Stimulated activated CD8-positive, alpha-beta memory T cell treated with anti-CD3 and anti-CD28 coated beads, Interleukin-2, amount 100 ng/mL, for 1 hour (primary cell): ENCODE measurements around the gene SLC25A20.
"Not testable (repeated sequence)": the region's sequence is repeated elsewhere in the genome, so short reads cannot be mapped to it uniquely, and the experiment has no call there.

Experiments used
- DNase-seq, 2 donors: peaks; one replicate each; pipeline ENCODE4 v3.0.0-alpha.2; 2020; ENCODE audit warnings: low read depth in 2 of 2

SLC25A20 gene

DNA sequence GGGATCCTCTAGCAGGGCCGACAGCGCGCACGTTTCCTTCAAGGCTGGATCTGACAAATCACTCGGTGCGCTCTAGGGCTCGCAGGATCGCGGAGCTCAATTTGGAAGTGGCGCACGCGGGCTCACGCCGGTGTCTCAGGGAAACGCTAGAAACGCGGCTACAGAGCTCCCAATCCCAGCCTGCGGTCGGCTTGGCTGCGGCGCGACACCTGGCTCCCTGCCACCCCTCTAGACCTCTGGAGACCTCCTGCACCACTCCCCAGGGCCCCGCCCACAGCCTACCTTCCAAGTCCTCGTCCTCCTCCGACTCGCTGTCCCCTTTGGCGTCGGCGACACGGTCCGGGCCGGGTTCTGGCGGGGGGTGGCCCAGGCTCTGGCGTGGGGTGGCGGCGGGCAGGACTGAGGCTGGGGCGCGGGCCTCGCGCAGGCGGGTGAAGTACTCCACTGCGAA, 51.6 kb downstream of the SLC25A20 start:
- DNase-seq = peak; percentile 7 to 26

DNA sequence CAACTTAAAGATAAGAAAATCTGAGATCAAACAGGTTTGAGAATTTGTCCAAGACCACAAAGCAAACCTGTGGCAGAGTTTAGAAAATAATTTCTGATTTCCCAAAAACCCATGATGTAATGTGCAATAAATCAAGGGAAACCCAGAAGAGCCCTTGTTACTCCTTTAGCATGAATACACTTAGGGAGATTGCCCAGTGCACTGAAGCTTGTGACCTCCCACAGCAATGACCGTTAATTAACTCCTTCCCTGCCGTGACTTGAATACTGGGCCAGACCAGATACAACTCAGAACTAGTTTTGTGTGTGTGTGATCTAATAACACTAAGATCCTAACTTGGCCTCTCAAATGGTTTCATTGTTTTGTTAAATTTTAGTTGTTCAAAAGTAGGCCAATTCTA, 53.5 kb downstream of the SLC25A20 start:
- DNase-seq = no peak

DNA sequence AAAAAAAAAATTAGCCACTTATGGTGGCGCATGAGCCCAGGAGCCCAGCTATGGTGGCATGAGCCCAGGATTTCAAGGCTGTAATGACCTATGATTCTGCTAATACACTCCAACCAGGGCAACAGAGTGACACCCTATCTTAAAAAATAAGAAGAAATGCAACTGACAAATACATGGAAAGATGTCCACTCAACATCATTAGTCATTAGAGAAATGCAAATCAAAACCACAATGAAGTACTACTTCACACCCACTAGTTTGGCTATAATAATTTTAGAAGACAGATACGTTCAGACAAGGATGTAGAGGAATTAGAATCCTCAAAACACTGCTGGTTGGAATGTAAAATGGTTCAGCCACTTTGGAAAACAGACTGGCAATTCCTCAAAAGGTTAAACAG, 61.5 kb downstream of the SLC25A20 start:
- no peak for DNase-seq

DNA sequence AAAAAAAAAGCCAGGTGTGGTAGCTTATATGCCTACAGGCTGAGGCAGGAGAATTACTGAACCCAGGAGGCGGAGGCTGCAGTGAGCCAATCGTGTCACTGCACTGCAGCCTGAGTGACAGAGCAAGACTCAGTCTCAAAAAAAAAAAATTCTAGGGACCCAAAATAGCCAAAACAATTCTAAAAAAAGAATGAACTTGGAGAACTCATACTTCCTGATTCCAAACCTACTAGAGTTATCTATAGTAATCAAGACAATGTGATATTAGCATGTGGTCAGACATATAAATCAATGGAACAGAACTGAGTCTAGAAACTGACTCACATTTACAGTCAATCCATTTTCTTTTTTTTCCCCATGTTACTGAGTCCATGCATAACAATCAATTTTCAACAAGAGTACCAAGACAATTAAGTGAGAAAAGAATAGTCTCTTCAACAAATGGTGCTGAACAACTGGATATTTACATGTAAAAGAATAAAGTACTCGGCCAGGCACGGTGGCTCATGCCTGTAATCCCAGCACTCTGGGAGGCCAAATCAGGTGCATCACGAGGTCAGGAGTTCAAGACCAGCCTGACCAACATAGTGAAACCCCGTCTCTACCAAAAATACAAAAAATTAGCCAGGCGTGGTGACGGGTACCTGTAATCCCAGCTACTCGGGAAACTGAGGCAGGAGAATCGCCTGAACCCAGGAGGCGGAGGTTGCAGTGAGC, 62.9 kb downstream of the SLC25A20 start:
- no peak for DNase-seq

DNA sequence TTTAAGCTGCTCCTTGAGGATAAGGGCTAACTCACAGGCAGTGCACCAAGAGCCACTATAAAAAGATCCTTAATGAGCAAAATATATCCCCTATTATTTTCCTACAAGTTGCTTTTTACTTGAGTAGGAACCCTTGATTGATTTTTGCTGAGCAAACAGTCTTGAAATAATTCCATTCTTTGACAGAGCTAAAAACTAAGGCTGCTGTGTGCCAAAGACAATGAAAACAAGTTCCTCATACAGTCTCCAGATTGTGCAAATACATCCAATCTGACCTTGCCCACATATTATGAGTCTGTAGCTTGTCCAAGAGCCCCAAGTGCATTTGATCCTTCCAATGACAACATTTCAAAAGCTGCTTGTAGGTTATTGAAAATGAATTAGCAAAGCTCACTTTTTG, 66.0 kb downstream of the SLC25A20 start:
- no peak for DNase-seq

DNA sequence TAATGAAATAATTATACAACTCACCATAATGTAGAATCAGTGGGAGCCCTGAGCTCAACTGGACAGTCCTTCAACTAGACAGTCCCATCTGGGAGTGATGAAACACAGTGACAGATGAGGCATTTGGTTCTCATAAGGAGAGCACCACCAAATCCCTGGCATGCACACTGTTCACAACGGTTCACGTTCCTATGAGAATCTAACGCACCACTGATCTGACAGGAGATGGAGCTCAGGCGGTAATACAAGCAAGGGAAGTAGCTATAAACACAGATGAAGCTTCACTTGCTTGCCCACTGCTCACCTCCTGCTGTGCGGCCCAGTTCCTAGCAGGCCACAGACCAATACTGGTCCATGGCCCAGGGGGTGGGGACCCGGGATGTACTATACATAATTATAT, 68.0 kb downstream of the SLC25A20 start:
- no peak for DNase-seq

DNA sequence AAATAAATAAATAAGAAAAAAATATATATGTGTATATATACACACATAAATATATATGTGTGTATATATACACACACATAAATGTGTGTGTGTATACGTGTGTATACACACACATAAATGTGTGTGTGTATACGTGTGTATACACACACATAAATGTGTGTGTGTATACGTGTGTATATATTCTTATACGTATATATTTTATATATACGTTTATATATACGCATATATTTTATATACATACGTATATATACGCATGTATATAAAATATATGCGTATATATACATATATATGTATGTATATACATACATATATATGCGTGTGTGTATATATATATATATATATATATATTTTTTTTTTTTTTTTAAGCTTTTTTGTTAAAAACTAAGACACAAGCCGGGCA, 69.2 kb downstream of the SLC25A20 start:
- not testable (repeated sequence) for DNase-seq

DNA sequence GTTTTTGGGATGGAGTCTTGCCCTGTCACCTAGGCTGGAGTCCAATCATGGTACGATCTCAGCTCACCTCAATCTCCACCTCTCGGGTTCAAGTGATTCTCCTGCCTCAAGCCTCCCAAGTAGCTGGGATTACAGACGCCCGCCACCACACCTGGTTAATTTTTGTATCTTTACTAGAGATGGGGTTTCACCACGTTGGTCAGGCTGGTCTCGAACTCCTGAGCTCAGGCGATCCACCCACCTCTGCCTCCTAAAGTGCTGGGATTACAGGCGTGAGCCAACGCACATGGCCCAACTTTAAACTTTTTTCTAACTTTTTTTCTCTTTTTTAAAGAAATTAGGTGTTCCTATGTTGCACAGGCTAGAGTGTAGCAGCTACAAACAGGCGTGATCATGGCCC, 70.8 kb downstream of the SLC25A20 start:
- DNase-seq = not testable (repeated sequence)

DNA sequence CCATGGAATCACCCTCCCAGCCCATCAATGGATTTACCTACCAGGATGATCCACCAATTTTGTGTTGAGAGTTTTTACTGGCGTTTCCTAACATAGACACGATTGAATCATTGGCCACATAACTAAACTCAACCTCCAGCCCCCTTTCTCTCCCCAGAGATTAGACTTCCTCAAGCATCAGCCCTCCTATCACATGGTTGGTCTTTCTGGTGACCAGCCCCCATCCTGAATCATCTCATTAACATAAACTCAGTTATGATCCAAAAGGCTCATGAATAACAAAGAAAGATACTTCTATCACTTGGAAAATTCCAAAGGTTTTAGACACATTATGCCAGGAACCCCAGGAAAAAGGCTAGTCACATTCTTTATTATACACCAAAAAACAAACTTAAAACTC, 72.2 kb downstream of the SLC25A20 start:
- DNase-seq = no peak

DNA sequence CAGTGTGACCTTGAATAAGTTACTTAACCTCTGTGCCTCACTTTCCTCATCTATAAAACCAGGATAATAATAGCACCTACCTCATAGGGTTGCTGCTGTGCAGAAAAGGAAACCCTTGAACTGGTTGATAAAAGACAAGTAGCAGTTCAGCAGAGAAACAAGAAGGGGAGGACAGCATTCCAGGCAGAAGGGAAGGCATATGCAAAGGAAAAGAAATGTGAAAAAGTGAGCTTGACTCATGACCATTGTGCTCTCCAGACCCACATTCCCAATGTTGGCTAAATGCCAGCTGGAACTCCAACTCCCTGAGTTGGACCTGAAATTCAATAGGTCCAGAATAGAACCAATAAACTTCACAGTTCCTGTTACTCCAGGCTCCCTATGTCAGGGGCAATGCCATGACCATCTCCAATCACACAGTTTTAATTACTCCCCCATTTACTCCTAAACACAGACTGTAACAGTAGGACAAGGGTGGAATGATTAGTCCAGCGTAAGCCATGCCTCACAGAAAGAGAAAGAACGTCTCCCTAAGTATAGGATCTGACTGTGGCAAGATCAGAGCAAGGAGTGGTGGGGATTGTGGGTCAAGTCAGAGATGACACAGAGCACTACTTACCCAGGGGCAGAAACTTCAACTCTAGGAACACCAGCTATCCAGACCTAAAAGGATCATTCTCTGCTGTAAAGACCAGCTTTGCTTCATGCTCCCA, 77.9 kb downstream of the SLC25A20 start:
- no peak for DNase-seq

DNA sequence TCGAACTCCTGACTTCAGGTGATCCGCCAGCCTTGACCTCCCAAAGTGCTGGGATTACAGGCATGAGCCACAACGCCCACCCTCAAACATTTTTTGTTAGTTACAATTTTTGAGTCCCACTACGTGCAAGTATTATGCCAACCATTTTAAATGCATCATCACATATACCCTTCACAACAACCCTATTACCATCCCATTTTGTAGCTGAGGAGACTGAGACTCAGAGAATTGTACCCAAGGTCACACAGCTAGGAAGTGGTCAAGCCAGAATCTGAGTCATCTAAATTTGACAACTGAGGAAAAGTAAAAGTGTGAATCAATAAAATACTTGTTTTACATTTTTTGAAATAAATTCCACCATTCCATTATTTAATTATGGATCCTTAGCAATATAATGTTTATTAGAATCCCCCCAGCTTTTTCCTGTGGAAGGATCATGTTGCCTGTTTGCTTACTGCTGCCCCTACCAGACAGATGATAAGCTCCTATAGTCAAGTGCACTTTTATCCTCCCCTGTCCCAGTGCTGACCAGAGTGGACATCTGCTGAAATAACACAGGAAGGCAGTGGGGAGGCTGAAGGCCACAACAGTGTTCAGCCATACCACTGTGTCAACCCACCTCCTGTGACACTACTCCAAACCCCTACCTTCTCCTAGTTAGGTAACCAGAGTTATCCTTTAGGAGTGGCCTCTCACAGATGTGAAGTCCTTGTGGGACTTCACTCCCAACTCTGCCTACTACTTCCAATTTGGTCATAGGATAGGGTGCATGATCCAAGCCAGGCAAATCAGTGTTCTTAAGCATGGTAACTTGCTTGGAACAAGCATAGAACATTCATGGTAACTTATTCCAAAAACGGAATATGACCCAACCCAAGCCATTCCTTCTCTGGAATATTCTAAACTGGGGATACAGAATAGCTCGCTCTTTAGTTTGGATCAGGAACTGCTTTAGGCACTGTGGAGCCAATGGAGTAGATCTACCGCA, 79.2 kb downstream of the SLC25A20 start:
- no peak for DNase-seq

DNA sequence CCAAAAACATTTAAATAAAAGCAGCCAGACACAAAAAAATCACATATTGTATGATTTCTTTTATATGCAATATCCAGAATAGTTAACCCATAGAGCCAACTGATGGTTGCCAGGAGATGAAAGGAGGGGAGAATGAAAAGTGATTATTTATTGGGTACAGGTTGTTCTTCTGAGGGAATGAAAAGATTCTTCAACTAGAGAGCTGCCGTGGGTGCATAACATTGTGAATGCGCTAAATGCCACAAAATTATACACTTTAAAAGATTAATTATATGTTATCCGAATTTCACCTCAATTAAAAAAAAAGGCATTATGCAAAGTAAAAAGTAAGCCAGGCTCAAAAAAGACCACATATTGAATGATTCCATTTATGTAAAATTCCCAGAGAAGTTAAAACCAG, 87.2 kb downstream of the SLC25A20 start:
- DNase-seq = no peak
